Measurements from ENCODE around the gene ADK. TPM values are rescaled to one million over a fixed set of nuclear protein-coding genes. Genes with fewer than 3 reads are reported as not detected.
"Not testable (repeated sequence)": the region's sequence is repeated elsewhere in the genome, so short reads cannot be mapped to it uniquely, and the experiment has no call there.

ADK gene
- total and polyA plus RNA-seq, 7 donors, result 17.8 to 32.3 (median 23.6) TPM

GRCh38 chr10:74347522-74347921 is 196.5 kb downstream of the ADK start:
- WGBS, 3 donors, result 95 to 96% (median 96%) methylated on average over 6 of the region's 6 CpGs
- DNase-seq (no peak), ATAC-seq (no peak)
- Histone ChIP-seq H3K9me3 (peaks cover 15% of the 10 kb centered on the region), H3K4me3 (no peak overlapping the region), H3K36me3 (ENCODE audit: insufficient read depth in 1 of 2, low read depth in 1 of 2) (no peaks in the 10 kb centered on the region), H3K27ac (no peak overlapping the region), H3K27me3 (ENCODE audit: insufficient read depth in 3 of 3, low read length in 2 of 3) (no peaks in the 10 kb centered on the region), H3K4me1 (no peaks in the 10 kb centered on the region)
- intact Hi-C loops (cut with DNase I), result no loop called here
- no peak for TF ChIP-seq CTCF (IDR thresholded peaks at IDR 0.05)

GRCh38 chr10:74353021-74353420 is 202.0 kb downstream of the ADK start:
- H3K27ac ChIP-seq; ATAC-seq; H3K4me3 ChIP-seq; H3K4me1 ChIP-seq; intact Hi-C loops (cut with DNase I); H3K9me3 ChIP-seq; H3K36me3 ChIP-seq (ENCODE audit: insufficient read depth in 1 of 2, low read depth in 1 of 2); DNase-seq; H3K27me3 ChIP-seq (ENCODE audit: insufficient read depth in 3 of 3, low read length in 2 of 3): not testable (repeated sequence)
- 97 to 98% (median 98%) methylated on average over 3 of the region's 3 CpGs for WGBS, 3 donors

- no peak for TF ChIP-seq CTCF (IDR thresholded peaks at IDR 0.05)
- no peak overlapping the region for H3K27ac ChIP-seq
- no peaks in the 10 kb centered on the region for H3K27me3 ChIP-seq (ENCODE audit: insufficient read depth in 3 of 3, low read length in 2 of 3)
- ATAC-seq (no peak), DNase-seq (no peak)
- H3K4me1 ChIP-seq, result no peaks in the 10 kb centered on the region
- H3K9me3 ChIP-seq, result peaks cover 37% of the 10 kb centered on the region
- no peak overlapping the region for H3K4me3 ChIP-seq
- H3K36me3 ChIP-seq (ENCODE audit: insufficient read depth in 1 of 2, low read depth in 1 of 2), result peaks cover 0 to 3% of the 10 kb centered on the region in 2 donors
- intact Hi-C loops (cut with DNase I), result no loop called here
These were observed 210.7 kb downstream of the ADK start for GRCh38 chr10:74361678-74362077.

- no peak for TF ChIP-seq CTCF (IDR thresholded peaks at IDR 0.05)
- H3K27me3 ChIP-seq (ENCODE audit: insufficient read depth in 3 of 3, low read length in 2 of 3), result no peaks in the 10 kb centered on the region
- 96 to 100% (median 100%) methylated on average over 2 of the region's 2 CpGs for WGBS, 3 donors
These were observed 212.7 kb downstream of the ADK start for GRCh38 chr10:74363727-74364126.

GRCh38 chr10:74365109-74365508 is 214.1 kb downstream of the ADK start:
- WGBS, 3 donors, result 87 to 92% (median 90%) methylated on average over 3 of the region's 3 CpGs
- H3K4me1 ChIP-seq, result no peaks in the 10 kb centered on the region
- no peaks in the 10 kb centered on the region for H3K27me3 ChIP-seq (ENCODE audit: insufficient read depth in 3 of 3, low read length in 2 of 3)
- no peak for DNase-seq
- peaks cover 21% of the 10 kb centered on the region for H3K9me3 ChIP-seq
- no peak for ATAC-seq
- intact Hi-C loops (cut with DNase I), result loop anchor here in 1 of 2 donors (2.0 kb wide), 1 partner anchor 58 kb away; no protein-coding TSS in a partner anchor
- no peak for TF ChIP-seq CTCF (IDR thresholded peaks at IDR 0.05)
- no peak overlapping the region for H3K4me3 ChIP-seq
- H3K36me3 ChIP-seq (ENCODE audit: insufficient read depth in 1 of 2, low read depth in 1 of 2), result peaks cover 0 to 3% of the 10 kb centered on the region in 2 donors
- H3K27ac ChIP-seq, result no peak overlapping the region

More at GRCh38 chr10:74363727-74364126, 212.7 kb downstream of the ADK start:
- intact Hi-C loops (cut with DNase I), result loop anchor here in 1 of 2 donors (2.0 kb wide), 1 partner anchor 57 kb away; no protein-coding TSS in a partner anchor
- Histone ChIP-seq H3K4me3 (no peak overlapping the region), H3K4me1 (no peaks in the 10 kb centered on the region), H3K27ac (no peak overlapping the region), H3K36me3 (ENCODE audit: insufficient read depth in 1 of 2, low read depth in 1 of 2) (peaks cover 0 to 3% of the 10 kb centered on the region in 2 donors), H3K9me3 (peaks cover 32% of the 10 kb centered on the region)
- DNase-seq, result no peak
- no peak for ATAC-seq
